Measurements from ENCODE around the gene OAS3.

DNA sequence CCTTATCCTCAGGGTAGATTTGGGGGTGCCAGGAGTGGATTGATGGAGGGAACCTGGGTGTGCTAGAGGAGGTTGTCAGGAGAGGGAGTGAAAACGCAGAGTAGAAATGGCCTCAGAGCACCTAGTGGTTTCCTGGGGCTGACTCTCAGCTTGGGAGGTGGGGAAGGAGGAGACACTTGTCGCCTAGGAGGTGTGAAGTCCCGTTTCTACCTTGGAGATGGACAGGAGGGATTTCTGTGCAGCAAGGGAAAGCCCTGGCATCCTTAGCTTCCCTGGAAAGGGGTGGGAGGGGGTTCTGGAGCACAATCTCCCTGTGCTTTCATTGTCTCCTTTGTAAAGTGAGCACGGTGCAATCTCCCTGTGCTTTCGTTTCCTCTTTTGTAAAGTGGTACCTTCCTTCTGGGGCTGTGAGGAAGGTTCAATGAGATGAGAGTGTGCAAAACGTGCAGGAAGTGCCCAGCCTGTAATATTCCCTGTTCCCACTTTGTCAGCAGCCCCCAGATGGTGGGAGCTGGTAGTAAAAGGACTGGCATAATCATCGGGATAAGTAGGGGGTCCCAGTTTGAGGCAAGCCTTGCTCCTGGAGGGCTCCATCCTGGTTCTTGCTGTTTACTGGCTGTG, 1.6 kb downstream of the OAS3 start:
- TF ChIP-seq, protein P1, sequence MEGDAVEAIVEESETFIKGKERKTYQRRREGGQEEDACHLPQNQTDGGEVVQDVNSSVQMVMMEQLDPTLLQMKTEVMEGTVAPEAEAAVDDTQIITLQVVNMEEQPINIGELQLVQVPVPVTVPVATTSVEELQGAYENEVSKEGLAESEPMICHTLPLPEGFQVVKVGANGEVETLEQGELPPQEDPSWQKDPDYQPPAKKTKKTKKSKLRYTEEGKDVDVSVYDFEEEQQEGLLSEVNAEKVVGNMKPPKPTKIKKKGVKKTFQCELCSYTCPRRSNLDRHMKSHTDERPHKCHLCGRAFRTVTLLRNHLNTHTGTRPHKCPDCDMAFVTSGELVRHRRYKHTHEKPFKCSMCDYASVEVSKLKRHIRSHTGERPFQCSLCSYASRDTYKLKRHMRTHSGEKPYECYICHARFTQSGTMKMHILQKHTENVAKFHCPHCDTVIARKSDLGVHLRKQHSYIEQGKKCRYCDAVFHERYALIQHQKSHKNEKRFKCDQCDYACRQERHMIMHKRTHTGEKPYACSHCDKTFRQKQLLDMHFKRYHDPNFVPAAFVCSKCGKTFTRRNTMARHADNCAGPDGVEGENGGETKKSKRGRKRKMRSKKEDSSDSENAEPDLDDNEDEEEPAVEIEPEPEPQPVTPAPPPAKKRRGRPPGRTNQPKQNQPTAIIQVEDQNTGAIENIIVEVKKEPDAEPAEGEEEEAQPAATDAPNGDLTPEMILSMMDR (IDR thresholded peaks at IDR 0.05): no peak
- TF ChIP-seq POLR2AphosphoS5 (IDR thresholded peaks at IDR 0.05): no peak
- TF ChIP-seq EP300 (IDR thresholded peaks at IDR 0.05): no peak

Measured in suprapubic skin (tissue), 4 donors.